CD4-positive, alpha-beta T cell (primary cell): Measurements from ENCODE around the gene NIM1K. TPM values are rescaled to one million over a fixed set of nuclear protein-coding genes. Genes with fewer than 3 reads are reported as not detected.

Source experiments
- ATAC-seq: fragments of 200-7000 bp; cut with Tn5 transposase; one replicate; pipeline ENCODE4 v1.10.0; 2022; ENCODE audit warnings: mild to moderate bottlenecking; ENCODE audit not compliant: poor library complexity
- CTCF ChIA-PET: fragments of 350-600 bp; sonication (Branson Sonifier 250); formaldehyde crosslinking; loops from one replicate; lab custom pipeline; 2021; ENCODE audit warnings: antibody characterized with exemption, inconsistent platforms; lab: Charles Lee
- POLR2A ChIA-PET: fragments of 350-600 bp; sonication (Branson Sonifier 250); formaldehyde crosslinking; loops from one replicate; lab custom pipeline; 2021; ENCODE audit warnings: antibody characterized with exemption, inconsistent platforms; lab: Charles Lee
- DNase-seq, 14 experiments: peaks; one replicate each; pipeline ENCODE4 v3.0.0-alpha.2; 2013 to 2020; ENCODE audit warnings: mixed read lengths in 2 of 14
- H3K27ac ChIP-seq, 2 donors: one replicate each; pipeline versions ENCODE4 v1.5.1 to v1.7.0; 2013; ENCODE audit warnings: low read length in 2 of 2, low read depth in 1 of 2, mild to moderate bottlenecking in 1 of 2
- H3K27me3 ChIP-seq, 2 experiments: 1 replicate in 1 of 2; 2 replicates in 1 of 2; pipeline versions ENCODE4 v1.6.1 to v1.7.0; 2013; ENCODE audit warnings: low read length in 2 of 2, control low read depth in 1 of 2, mild to moderate bottlenecking in 1 of 2, moderate library complexity in 1 of 2; ENCODE audit not compliant: insufficient read depth in 2 of 2, control insufficient read depth in 1 of 2
- H3K36me3 ChIP-seq: one replicate; pipeline ENCODE4 v1.6.1; 2013; ENCODE audit warnings: low read length, control low read depth; ENCODE audit not compliant: insufficient read depth
- H3K4me1 ChIP-seq: one replicate; pipeline ENCODE4 v1.6.1; 2013; ENCODE audit warnings: low read length, control low read depth; ENCODE audit not compliant: insufficient read depth
- H3K4me3 ChIP-seq: one replicate; pipeline ENCODE4 v1.5.1; 2013; ENCODE audit warnings: mild to moderate bottlenecking, low read length, moderate library complexity
- H3K9me3 ChIP-seq, 2 experiments: 1 replicate in 1 of 2; 2 replicates in 1 of 2; pipeline versions ENCODE4 v1.6.1 to v1.7.0; 2013; ENCODE audit warnings: low read length in 2 of 2, mild to moderate bottlenecking in 2 of 2, control low read depth in 1 of 2, moderate library complexity in 1 of 2; ENCODE audit not compliant: control insufficient read depth in 1 of 2, insufficient read depth in 1 of 2
- H3K27ac Mint-ChIP-seq: one replicate; pipeline ENCODE4 v1.8.0; 2020; ENCODE audit warnings: mixed read lengths
- H3K27me3 Mint-ChIP-seq: one replicate; pipeline ENCODE4 v1.8.0; 2021; ENCODE audit warnings: mixed read lengths
- H3K36me3 Mint-ChIP-seq: one replicate; pipeline ENCODE4 v1.8.0; 2021; ENCODE audit warnings: low read depth, mixed read lengths
- H3K4me1 Mint-ChIP-seq: one replicate; pipeline ENCODE4 v1.8.0; 2021; ENCODE audit warnings: low read depth, mixed read lengths
- H3K4me3 Mint-ChIP-seq: one replicate; pipeline ENCODE4 v1.8.0; 2020; ENCODE audit warnings: mild to moderate bottlenecking, mixed read lengths
- H3K9me3 Mint-ChIP-seq: one replicate; pipeline ENCODE4 v1.8.0; 2020; ENCODE audit warnings: mixed read lengths
- intact Hi-C, 2 experiments: fragments of 100-400 bp; cut with DNase I in 1 of 2; cut with micrococcal nuclease in 1 of 2; formaldehyde crosslinking; loops; one replicate each; pipeline versions ENCODE4 v1.15.1 to v1.9.0; 2023 to 2025; cut with DNase I, micrococcal nuclease
- total RNA-seq, 174 experiments: library from RNA in 2 of 174; stranded (reverse) in 2 of 174; gene quantifications; one replicate each; pipeline ENCODE4 v1.2.3 and lab custom pipeline; 2021 to 2026
- TF ChIP-seq, protein P1 (sequence below): fragments of 200-600 bp; IDR thresholded peaks from one replicate; pipeline ENCODE4 v1.8.0; 2022; ENCODE audit warnings: antibody characterized with exemption, mild to moderate bottlenecking

The NIM1K gene
- total RNA-seq, 2 experiments from 2014 or later: 0.08 to 0.44 TPM

DNA sequence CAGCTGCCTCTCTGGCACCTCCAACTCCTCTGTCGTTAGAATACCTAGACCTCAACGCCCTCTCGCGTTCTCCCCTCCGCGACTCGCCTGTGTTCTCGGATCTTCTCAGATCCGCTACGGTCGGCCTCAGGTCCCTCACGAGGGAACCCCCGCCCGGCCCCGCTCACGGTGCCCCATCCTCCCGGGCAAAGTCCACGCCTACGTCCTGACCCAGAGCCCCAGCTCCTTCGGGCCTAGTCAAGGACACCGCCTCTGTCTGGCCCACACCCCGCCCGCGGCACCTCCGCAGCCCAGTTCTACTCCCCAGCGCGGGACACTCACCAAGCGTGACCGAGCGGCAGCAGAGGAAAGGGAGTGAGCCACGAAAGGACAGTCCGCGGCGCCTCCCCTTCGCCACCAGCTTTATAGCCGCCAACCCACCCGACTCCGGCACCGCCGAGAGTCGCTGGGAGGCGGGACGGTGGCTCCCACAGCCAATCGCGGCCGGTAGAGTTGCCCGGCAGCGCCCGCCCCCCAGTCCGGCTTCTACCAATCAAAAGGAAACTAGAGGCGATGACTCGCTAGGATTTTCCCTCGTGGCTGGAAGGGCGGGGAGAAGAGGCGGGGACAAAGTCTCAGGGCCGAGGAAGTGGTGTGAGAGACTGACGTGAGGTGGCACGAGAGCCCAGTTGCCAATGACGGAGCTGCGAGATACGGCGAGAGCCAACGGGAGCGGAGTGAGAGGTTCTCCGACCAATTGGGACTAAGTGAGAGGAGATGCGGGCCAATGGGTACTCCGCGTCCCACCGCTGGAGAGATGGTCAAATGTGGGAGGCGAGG is 121.2 kb downstream of the NIM1K start, which contains the start of gene HMGCS1:
TSS of gene HMGCS1 (minus strand) at position 378 of the 819 bp plus-strand sequence. CDS start 14,447 bp downstream, outside the sequence.
- H3K27me3 Mint-ChIP-seq: no peaks in the 10 kb centered on the region
- TF ChIP-seq, protein P1, sequence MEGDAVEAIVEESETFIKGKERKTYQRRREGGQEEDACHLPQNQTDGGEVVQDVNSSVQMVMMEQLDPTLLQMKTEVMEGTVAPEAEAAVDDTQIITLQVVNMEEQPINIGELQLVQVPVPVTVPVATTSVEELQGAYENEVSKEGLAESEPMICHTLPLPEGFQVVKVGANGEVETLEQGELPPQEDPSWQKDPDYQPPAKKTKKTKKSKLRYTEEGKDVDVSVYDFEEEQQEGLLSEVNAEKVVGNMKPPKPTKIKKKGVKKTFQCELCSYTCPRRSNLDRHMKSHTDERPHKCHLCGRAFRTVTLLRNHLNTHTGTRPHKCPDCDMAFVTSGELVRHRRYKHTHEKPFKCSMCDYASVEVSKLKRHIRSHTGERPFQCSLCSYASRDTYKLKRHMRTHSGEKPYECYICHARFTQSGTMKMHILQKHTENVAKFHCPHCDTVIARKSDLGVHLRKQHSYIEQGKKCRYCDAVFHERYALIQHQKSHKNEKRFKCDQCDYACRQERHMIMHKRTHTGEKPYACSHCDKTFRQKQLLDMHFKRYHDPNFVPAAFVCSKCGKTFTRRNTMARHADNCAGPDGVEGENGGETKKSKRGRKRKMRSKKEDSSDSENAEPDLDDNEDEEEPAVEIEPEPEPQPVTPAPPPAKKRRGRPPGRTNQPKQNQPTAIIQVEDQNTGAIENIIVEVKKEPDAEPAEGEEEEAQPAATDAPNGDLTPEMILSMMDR: no peak
- ATAC-seq (peak; percentile 87), DNase-seq (peak; percentile 93 to 100 (median 98))
- H3K36me3 Mint-ChIP-seq: peaks cover 9% of the 10 kb centered on the region
- H3K27ac Mint-ChIP-seq: peak within 1 kb of the TSS; percentile 88
- Histone ChIP-seq H3K4me1 (peaks cover 16% of the 10 kb centered on the region), H3K4me3 (peak within 1 kb of the TSS; percentile 88), H3K9me3 (no peaks in the 10 kb centered on the region), H3K36me3 (no peaks in the 10 kb centered on the region), H3K27me3 (no peaks in the 10 kb centered on the region), H3K27ac (peak within 1 kb of the TSS; percentile 96 to 97)
- intact Hi-C loops: loop anchor here (1.0 to 10.0 kb wide), 11 partner anchors 83 to 1492 kb away; partner anchors contain the start of genes PAIP1 (in 2 of the 2), ZNF131 (in 2 of the 2), C5orf34 (in 1 of the 2) and MRPS30 (in 1 of the 2)
- ChIA-PET CTCF (interaction anchor here (1.2 to 3.9 kb wide), 6 partner anchors 77 to 404 kb away, joined by 3 to 20 read pairs (median 4); partner anchors contain the start of gene TMEM267), POLR2A (interaction anchor here (0.6 to 3.9 kb wide), 31 partner anchors 8 to 1409 kb away, joined by 3 to 175 read pairs (median 7); partner anchors contain the start of genes ANXA2R, C5orf34, FBXO4 and NNT)
- H3K4me3 Mint-ChIP-seq: peak within 1 kb of the TSS; percentile 95
- no peaks in the 10 kb centered on the region for H3K9me3 Mint-ChIP-seq
- H3K4me1 Mint-ChIP-seq: peaks cover 24% of the 10 kb centered on the region

GRCh38 chr5:43313854-43314457 is 121.9 kb downstream of the NIM1K start:
- Mint-ChIP-seq H3K27me3 (no peaks in the 10 kb centered on the region), H3K9me3 (no peaks in the 10 kb centered on the region), H3K4me1 (peaks cover 24% of the 10 kb centered on the region), H3K36me3 (peaks cover 9% of the 10 kb centered on the region), H3K27ac (peak overlapping the region; percentile 88), H3K4me3 (peak overlapping the region; percentile 95)
- Histone ChIP-seq H3K4me1 (peaks cover 16% of the 10 kb centered on the region), H3K27me3 (no peaks in the 10 kb centered on the region), H3K9me3 (no peaks in the 10 kb centered on the region), H3K4me3 (peak overlapping the region; percentile 88), H3K27ac (peak overlapping the region; percentile 96 to 97), H3K36me3 (no peaks in the 10 kb centered on the region)
- no peak for DNase-seq
- CTCF ChIA-PET: interaction anchor here (1.2 to 3.9 kb wide), 4 partner anchors 170 to 405 kb away, joined by 3 to 20 read pairs (median 4); partner anchors contain the start of gene TMEM267
- intact Hi-C loops: loop anchor here (1.0 to 10.0 kb wide), 13 partner anchors 75 to 1491 kb away; partner anchors contain the start of genes PAIP1 (in 2 of the 2), ZNF131 (in 2 of the 2), C5orf34 (in 1 of the 2) and MRPS30 (in 1 of the 2)
- ATAC-seq: no peak
- TF ChIP-seq, protein P1: no peak
- POLR2A ChIA-PET: interaction anchor here (0.6 to 3.9 kb wide), 26 partner anchors 9 to 1410 kb away, joined by 3 to 175 read pairs (median 8); partner anchors contain the start of genes ANXA2R, C5orf34, FBXO4 and NNT

DNA sequence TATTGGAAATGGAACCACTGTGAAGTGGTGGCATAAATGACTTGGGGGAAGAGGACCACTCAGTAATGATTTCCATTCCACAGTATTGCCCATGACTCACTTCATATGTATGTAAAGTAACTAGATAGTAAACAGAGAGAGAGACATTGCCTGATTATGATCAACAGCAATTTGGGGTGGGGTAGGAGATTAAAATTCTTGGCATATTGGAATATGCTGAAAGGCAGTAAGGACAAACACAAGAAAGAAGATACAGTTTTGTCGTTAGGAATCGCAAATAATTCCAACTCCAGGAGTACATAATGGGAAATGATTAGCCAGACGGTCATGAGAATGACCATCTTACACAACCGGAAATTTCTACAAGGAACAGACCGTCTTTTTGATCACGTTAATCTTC is 122.7 kb downstream of the NIM1K start:
- ChIA-PET CTCF (interaction anchor here (3.9 kb wide), 1 partner anchor 169 kb away, joined by 20 read pairs; the partner anchor contains the start of gene TMEM267), POLR2A (interaction anchor here (2.7 to 3.9 kb wide), 4 partner anchors 170 to 406 kb away, joined by 16 to 175 read pairs (median 53); partner anchors contain the start of genes TMEM267 and ZNF131)
- TF ChIP-seq, protein P1: no peak
- H3K27ac Mint-ChIP-seq: peak overlapping the region; percentile 88
- no peak overlapping the region for H3K4me3 ChIP-seq
- H3K4me3 Mint-ChIP-seq: no peak overlapping the region
- H3K9me3 ChIP-seq: no peaks in the 10 kb centered on the region
- DNase-seq: no peak
- peaks cover 16% of the 10 kb centered on the region for H3K4me1 ChIP-seq
- H3K36me3 Mint-ChIP-seq: peaks cover 9% of the 10 kb centered on the region
- H3K4me1 Mint-ChIP-seq: peaks cover 24% of the 10 kb centered on the region
- H3K9me3 Mint-ChIP-seq: no peaks in the 10 kb centered on the region
- H3K27me3 Mint-ChIP-seq: no peaks in the 10 kb centered on the region
- intact Hi-C loops: loop anchor here (2.0 to 10.0 kb wide), 8 partner anchors 74 to 1490 kb away; partner anchors contain the start of genes PAIP1 (in 2 of the 2), C5orf34 (in 1 of the 2), MRPS30 (in 1 of the 2) and ZNF131 (in 1 of the 2)
- no peaks in the 10 kb centered on the region for H3K36me3 ChIP-seq
- H3K27me3 ChIP-seq: no peaks in the 10 kb centered on the region
- no peak for ATAC-seq
- H3K27ac ChIP-seq: no peak overlapping the region
